ENCODE measurements around the gene STAT3.

GRCh38 chr17:42284024-42284369 is 104.2 kb downstream of the STAT3 start:
- TF ChIP-seq POLR2AphosphoS5 (IDR thresholded peaks at IDR 0.05; ENCODE audit: low read depth, low read length) (no peak), POLR2A (IDR thresholded peaks at IDR 0.05; ENCODE audit: low read depth, low read length) (no peak), TAF1 (IDR thresholded peaks at IDR 0.05; ENCODE audit: borderline replicate concordance, low read depth, low read length) (no peak)
